GM12878 (cell line): Measurements from ENCODE around the gene LDLRAD3. TPM values are rescaled to one million over a fixed set of nuclear protein-coding genes. Genes with fewer than 3 reads are reported as not detected.

ENCODE experiments used
- ATAC-seq: fragments of 200-7000 bp; cut with Tn5 transposase; 3 replicates; pipeline ENCODE4 v1.9.1; 2020; ENCODE audit warnings: mild to moderate bottlenecking, moderate library complexity
- BruUV-seq: library from RNA; stranded (reverse); fragments of 400-500 nt; replicated peaks from 2 replicates; lab custom pipeline; 2021; lab: Mats Ljungman, UMichigan
- CTCF ChIA-PET: fragments of 300-600 bp; sonication (Branson Sonifier 250); formaldehyde crosslinking; extraction: SDS; loops from one replicate; lab custom pipeline; 2021; ENCODE audit warnings: inconsistent platforms; lab: Yijun Ruan, JAX
- POLR2A ChIA-PET: fragments of 350-600 bp; formaldehyde crosslinking; extraction: SDS; loops from one replicate; lab custom pipeline; 2021; ENCODE audit warnings: inconsistent platforms; lab: Charles Lee
- RAD21 ChIA-PET: fragments of 300-600 bp; sonication (Branson Sonifier 250); formaldehyde crosslinking; loops from one replicate; lab custom pipeline; 2023; ENCODE audit warnings: antibody characterized with exemption; ENCODE audit not compliant: unreplicated experiment; lab: Charles Lee
- SMC1A ChIA-PET: fragments of 300-600 bp; sonication (Branson Sonifier 250); formaldehyde crosslinking; loops from one replicate; lab custom pipeline; 2023; ENCODE audit not compliant: unreplicated experiment, uncharacterized antibody; lab: Charles Lee
- DNase-seq: peaks from one replicate; pipeline ENCODE4 v3.0.0-alpha.2; 2011; ENCODE audit warnings: low read depth, low spot score
- FAIRE-seq: peaks from 3 replicates; lab custom pipeline; 2011; peaks lifted over from hg19 to GRCh38; lab: Jason Lieb, UNC
- H2AFZ ChIP-seq: 2 replicates; pipeline ENCODE4 v1.6.0; 2011; ENCODE audit warnings: low read depth, low read length, control low read depth; ENCODE audit not compliant: control insufficient read depth
- H3K27ac ChIP-seq: 2 replicates; pipeline ENCODE4 v1.5.1; 2011; ENCODE audit warnings: control low read depth; ENCODE audit not compliant: control insufficient read depth, insufficient read depth
- H3K27me3 ChIP-seq, 2 experiments: replicated peaks in 1 of 2; 2 replicates each; pipeline versions ENCODE4 v1.6.0 to v1.6.1; 2011; ENCODE audit warnings: low read length in 1 of 2; ENCODE audit not compliant: control insufficient read depth in 2 of 2, insufficient read depth in 2 of 2
- H3K36me3 ChIP-seq, 2 experiments: 2 replicates each; pipeline ENCODE4 v1.5.1; 2011; ENCODE audit warnings: low read length in 1 of 2; ENCODE audit not compliant: control insufficient read depth in 2 of 2, insufficient read depth in 2 of 2
- H3K4me1 ChIP-seq: 2 replicates; pipeline ENCODE4 v1.6.1; 2011; ENCODE audit warnings: mild to moderate bottlenecking, low read length, moderate library complexity, mixed read lengths; ENCODE audit not compliant: control insufficient read depth, insufficient read depth
- H3K4me2 ChIP-seq: 2 replicates; pipeline ENCODE4 v1.6.0; 2011; ENCODE audit warnings: control low read depth; ENCODE audit not compliant: control insufficient read depth, insufficient read depth
- H3K4me3 ChIP-seq: fragments of 200-600 bp; sonication (generic); 2 replicates; pipeline ENCODE4 v1.5.1; 2016
- H3K79me2 ChIP-seq: 2 replicates; pipeline ENCODE4 v1.6.0; 2011; ENCODE audit warnings: low read length; ENCODE audit not compliant: control insufficient read depth, insufficient read depth
- H3K9ac ChIP-seq: 2 replicates; pipeline ENCODE4 v1.8.0; 2011; ENCODE audit warnings: low read length, control low read depth, mixed read lengths; ENCODE audit not compliant: control insufficient read depth, insufficient read depth
- H3K9me3 ChIP-seq: replicated peaks from 3 replicates; pipeline ENCODE4 v1.5.1; 2011; ENCODE audit warnings: mild to moderate bottlenecking, low read length; ENCODE audit not compliant: control insufficient read depth, insufficient read depth
- H4K20me1 ChIP-seq: 2 replicates; pipeline ENCODE4 v1.6.0; 2011; ENCODE audit not compliant: control insufficient read depth, insufficient read depth
- BRCA1 ChIP-seq: IDR thresholded peaks from 2 replicates; pipeline ENCODE4 v1.6.1; 2011; ENCODE audit warnings: low read depth, low read length, improper control_type of control experiment
- CEBPZ ChIP-seq: fragments of 150-350 bp; IDR thresholded peaks from 2 replicates; pipeline ENCODE4 v1.6.1; 2016; ENCODE audit warnings: low read depth, low read length
- HDAC6 ChIP-seq: fragments of 200-600 bp; sonication (generic); IDR thresholded peaks from one replicate; pipeline ENCODE4 v1.8.0; 2017; ENCODE audit warnings: antibody characterized with exemption; ENCODE audit not compliant: unreplicated experiment
- MYC ChIP-seq: IDR thresholded peaks from 2 replicates; pipeline ENCODE4 v1.6.1; 2011; ENCODE audit warnings: mild to moderate bottlenecking, low read length, moderate library complexity, inconsistent platforms; ENCODE audit not compliant: insufficient read depth, insufficient replicate concordance, insufficient read length, severe bottlenecking
- NR2C1 ChIP-seq: fragments of 450-650 bp; IDR thresholded peaks from 2 replicates; pipeline ENCODE4 v1.6.1; 2017; ENCODE audit warnings: antibody characterized with exemption, mild to moderate bottlenecking, moderate library complexity
- PAX5 ChIP-seq: IDR thresholded peaks from 2 replicates; pipeline ENCODE4 v1.6.1; 2011; ENCODE audit warnings: low read depth, low read length, borderline replicate concordance
- RCOR1 ChIP-seq: conservative IDR thresholded peaks from 2 replicates; pipeline ENCODE4 v1.6.1; 2012; ENCODE audit warnings: low read depth, low read length, improper control_type of control experiment
- RELA ChIP-seq: fragments of 450-650 bp; IDR thresholded peaks from 2 replicates; pipeline ENCODE4 v1.8.0; 2014; ENCODE audit warnings: borderline replicate concordance; ENCODE audit not compliant: partially characterized antibody
- SMARCA5 ChIP-seq: fragments of 450-650 bp; IDR thresholded peaks from 2 replicates; pipeline ENCODE4 v1.6.1; 2017; ENCODE audit warnings: mild to moderate bottlenecking
- STAT1 ChIP-seq: fragments of 450-650 bp; conservative IDR thresholded peaks from 2 replicates; pipeline ENCODE4 v1.6.1; 2014; ENCODE audit warnings: antibody characterized with exemption, mild to moderate bottlenecking
- YY1 ChIP-seq: IDR thresholded peaks from 2 replicates; pipeline ENCODE4 v1.6.1; 2011; ENCODE audit warnings: low read depth, mild to moderate bottlenecking, low read length
- WGBS: methylation state at CpG from one replicate; pipeline ENCODE4 v1.1.6; 2016; ENCODE audit warnings: low lambda C conversion rate; ENCODE audit not compliant: insufficient replicate concordance, insufficient coverage; ENCODE audit errors: missing lambda C conversion rate; 5-methylcytosine and 5-hydroxymethylcytosine counted together
- in situ Hi-C: fragments of 300-500 bp; cut with MboI; formaldehyde crosslinking; loops from 9 replicates; pipeline ENCODE4 v1.14.3; 2018; ENCODE audit warnings: mixed read lengths
- intact Hi-C: fragments of 100-400 bp; cut with micrococcal nuclease; formaldehyde crosslinking; loops from one replicate; pipeline ENCODE4 v1.14.2; 2022; ENCODE audit not compliant: unreplicated experiment
- polyA plus RNA-seq, 11 experiments: library from polyadenylated mRNA; depleted of rRNA in 4 of 11; unstranded in 6 of 11; stranded (reverse) in 5 of 11; fragments of >200 nt; fragmentation: Nextera tagmentation in 4 of 11; fragmentation: Illumina TruSeq in 1 of 11; extraction: Ambion mirVana in 4 of 11; extraction: Trizol in 1 of 11; gene quantifications; 1 replicate in 1 of 11; 2 replicates in 10 of 11; pipeline versions ENCODE4 v1.2.1 to v1.2.3, GENCODE V29; 2011 to 2016; ENCODE audit warnings: inconsistent platforms in 2 of 11, missing spikeins in 2 of 11, low read depth in 1 of 11
- total RNA-seq, 4 experiments: library from RNA; depleted of rRNA in 3 of 4; stranded (reverse); fragments of >200 nt in 3 of 4; fragmentation: Illumina TruSeq in 1 of 4; extraction: Trizol in 1 of 4; gene quantifications; 2 replicates each; pipeline versions ENCODE4 v1.2.1 to v1.2.3, GENCODE V29; 2013 to 2021
- TF ChIP-seq, protein P1 (sequence below), 3 experiments: IDR thresholded peaks in 2 of 3; conservative IDR thresholded peaks in 1 of 3; 2 replicates each; pipeline ENCODE4 v1.5.1; 2011; ENCODE audit warnings: low read depth in 3 of 3, low read length in 3 of 3, mild to moderate bottlenecking in 3 of 3, control low read depth in 2 of 3, moderate library complexity in 2 of 3, inconsistent platforms in 1 of 3, mixed read lengths in 1 of 3; ENCODE audit not compliant: control insufficient read depth in 2 of 3, insufficient read depth in 1 of 3; ENCODE audit errors: extremely low read depth in 1 of 3

Gene LDLRAD3
- total and polyA plus RNA-seq, 10 of the 15 experiments (the other 5 are each of a cell fraction or from before 2014, with no cell fraction given), result 2.5 to 17.2 (median 10.7) TPM

- 59% methylated on average over 3 of the region's 3 CpGs for WGBS
- POLR2A ChIA-PET, result no interaction called here
Measured at GRCh38 chr11:36165621-36166397, 221.9 kb downstream of the LDLRAD3 start.

DNA sequence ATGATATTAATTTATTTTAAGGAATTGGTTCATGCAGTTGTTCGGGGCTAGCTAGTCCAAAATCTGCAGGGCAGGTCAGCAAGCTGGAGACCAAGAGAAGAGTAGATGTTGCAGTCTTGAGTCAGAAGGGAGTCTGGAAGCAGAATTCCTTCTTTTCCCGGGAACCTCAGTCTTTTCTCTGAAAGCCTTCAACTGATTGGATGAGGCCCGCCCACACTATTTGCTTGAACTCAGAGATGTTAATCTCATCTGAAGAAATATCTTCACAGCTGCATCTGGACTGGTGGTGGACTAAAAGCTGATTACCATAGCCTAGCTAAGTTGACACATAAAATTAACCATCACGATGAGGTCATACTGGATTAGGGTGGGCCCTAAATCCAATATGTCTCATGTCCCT is 223.2 kb downstream of the LDLRAD3 start:
- FAIRE-seq, result no peak
- ChIA-PET RAD21 (interaction anchor here (1.9 kb wide), 1 partner anchor 15 kb away, joined by 4 read pairs; no protein-coding TSS in a partner anchor), POLR2A (no interaction called here), SMC1A (no interaction called here), CTCF (no interaction called here)
- Histone ChIP-seq H3K36me3 (no peaks in the 10 kb centered on the region), H3K27ac (no peak overlapping the region), H3K9ac (no peak overlapping the region), H3K79me2 (no peaks in the 10 kb centered on the region), H3K27me3 (no peaks in the 10 kb centered on the region; a peak in 1 of 4 replicates), H3K9me3 (no peaks in the 10 kb centered on the region), H3K4me3 (no peak overlapping the region), H4K20me1 (no peaks in the 10 kb centered on the region; the same call in 1 of the 2 replicates), H3K4me2 (no peak overlapping the region), H2AFZ (no peak overlapping the region), H3K4me1 (no peaks in the 10 kb centered on the region)
- BruUV-seq, result no TSS peak
- no peak for ATAC-seq
- WGBS, result 39% methylated on average over 4 of the region's 4 CpGs
- intact Hi-C loops, result no loop called here
- no peak for DNase-seq
- in situ Hi-C loops, result no loop called here
- TF ChIP-seq RELA, result no peak
- TF ChIP-seq STAT1, result no peak
- no peak for TF ChIP-seq PAX5
- TF ChIP-seq, protein P1, sequence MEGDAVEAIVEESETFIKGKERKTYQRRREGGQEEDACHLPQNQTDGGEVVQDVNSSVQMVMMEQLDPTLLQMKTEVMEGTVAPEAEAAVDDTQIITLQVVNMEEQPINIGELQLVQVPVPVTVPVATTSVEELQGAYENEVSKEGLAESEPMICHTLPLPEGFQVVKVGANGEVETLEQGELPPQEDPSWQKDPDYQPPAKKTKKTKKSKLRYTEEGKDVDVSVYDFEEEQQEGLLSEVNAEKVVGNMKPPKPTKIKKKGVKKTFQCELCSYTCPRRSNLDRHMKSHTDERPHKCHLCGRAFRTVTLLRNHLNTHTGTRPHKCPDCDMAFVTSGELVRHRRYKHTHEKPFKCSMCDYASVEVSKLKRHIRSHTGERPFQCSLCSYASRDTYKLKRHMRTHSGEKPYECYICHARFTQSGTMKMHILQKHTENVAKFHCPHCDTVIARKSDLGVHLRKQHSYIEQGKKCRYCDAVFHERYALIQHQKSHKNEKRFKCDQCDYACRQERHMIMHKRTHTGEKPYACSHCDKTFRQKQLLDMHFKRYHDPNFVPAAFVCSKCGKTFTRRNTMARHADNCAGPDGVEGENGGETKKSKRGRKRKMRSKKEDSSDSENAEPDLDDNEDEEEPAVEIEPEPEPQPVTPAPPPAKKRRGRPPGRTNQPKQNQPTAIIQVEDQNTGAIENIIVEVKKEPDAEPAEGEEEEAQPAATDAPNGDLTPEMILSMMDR (IDR thresholded peaks at IDR 0.05 in 2 of 3, conservative IDR thresholded peaks at IDR 0.05 in 1 of 3; ENCODE audit: control insufficient read depth in 2 of 3, extremely low read depth in 1 of 3, insufficient read depth in 1 of 3, low read depth in 3 of 3, low read length in 3 of 3), result no peak
- no peak for TF ChIP-seq MYC
- TF ChIP-seq BRCA1, result no peak
- TF ChIP-seq RCOR1, result no peak
- TF ChIP-seq SMARCA5, result no peak
- no peak for TF ChIP-seq CEBPZ
- TF ChIP-seq HDAC6, result no peak

More at GRCh38 chr11:36165621-36166397, 221.9 kb downstream of the LDLRAD3 start:
- H3K4me3 ChIP-seq, result no peak overlapping the region
- no peaks in the 10 kb centered on the region for H3K79me2 ChIP-seq
- CTCF ChIA-PET, result no interaction called here
- H3K27ac ChIP-seq, result no peak overlapping the region
- H4K20me1 ChIP-seq, result no peaks in the 10 kb centered on the region; the same call in 1 of the 2 replicates
- in situ Hi-C loops, result no loop called here
- ATAC-seq, result no peak
- no peak for FAIRE-seq
- H3K27me3 ChIP-seq, result no peaks in the 10 kb centered on the region; a peak in 1 of 4 replicates
- H3K9ac ChIP-seq, result no peak overlapping the region
- TF ChIP-seq YY1 (no peak), NR2C1 (no peak)
- H3K4me2 ChIP-seq, result no peak overlapping the region
- no peaks in the 10 kb centered on the region for H3K4me1 ChIP-seq
- RAD21 ChIA-PET, result no interaction called here
- SMC1A ChIA-PET, result interaction anchor here (0.6 kb wide), 1 partner anchor 521 kb away, joined by 4 read pairs; no protein-coding TSS in a partner anchor
- intact Hi-C loops, result no loop called here
- no TSS peak for BruUV-seq
- DNase-seq, result no peak
- no peaks in the 10 kb centered on the region for H3K36me3 ChIP-seq
- no peak overlapping the region for H2AFZ ChIP-seq
- no peaks in the 10 kb centered on the region for H3K9me3 ChIP-seq
